HEK293 (cell line): ENCODE results near the gene NFATC3.

Experiments
- CTCF ChIA-PET: fragments of 350-600 bp; formaldehyde crosslinking; extraction: SDS; loops from one replicate; lab custom pipeline; 2021; ENCODE audit warnings: antibody characterized with exemption; lab: Yijun Ruan, JAX
- POLR2A ChIA-PET: fragments of 300-600 bp; formaldehyde crosslinking; extraction: SDS; loops from one replicate; lab custom pipeline; 2020; ENCODE audit warnings: antibody characterized with exemption, inconsistent platforms; lab: Yijun Ruan, JAX
- H3K27ac ChIP-seq: fragments of 200-500 bp; sonication (Bioruptor generic); 2 replicates; pipeline ENCODE4 v1.5.1; 2014; ENCODE audit warnings: low read depth, low read length, control low read depth, inconsistent platforms; ENCODE audit errors: extremely low read depth
- H3K36me3 ChIP-seq, 2 experiments: fragments of 200-500 bp in 1 of 2; sonication (Bioruptor generic) in 1 of 2; 1 replicate in 1 of 2; 2 replicates in 1 of 2; pipeline ENCODE4 v1.5.1; 2014 to 2017; ENCODE audit warnings: inconsistent platforms in 2 of 2, low read length in 2 of 2; ENCODE audit not compliant: control insufficient read depth in 2 of 2, insufficient read depth in 1 of 2
- H3K4me1 ChIP-seq: fragments of 200-500 bp; sonication (Bioruptor generic); 2 replicates; pipeline ENCODE4 v1.5.1; 2014; ENCODE audit warnings: mild to moderate bottlenecking, low read length, inconsistent platforms; ENCODE audit not compliant: control insufficient read depth, insufficient read depth
- H3K4me3 ChIP-seq: 2 replicates; pipeline ENCODE4 v1.5.1; 2011; ENCODE audit warnings: low read depth, mild to moderate bottlenecking, control low read depth, low read length, moderate library complexity
- H3K9me3 ChIP-seq: fragments of 200-500 bp; sonication (Bioruptor generic); 2 replicates; pipeline ENCODE4 v1.5.1; 2014; ENCODE audit warnings: low read depth, low read length, inconsistent platforms; ENCODE audit not compliant: control insufficient read depth, insufficient read depth
- KLF17 ChIP-seq: fragments of 450-650 bp; formaldehyde crosslinking; IDR thresholded peaks from 2 replicates; pipeline ENCODE4 v1.5.1; 2016; ENCODE audit warnings: missing biosample characterization, missing genetic modification characterization
- KLF9 ChIP-seq: fragments of 450-650 bp; formaldehyde crosslinking; IDR thresholded peaks from 2 replicates; pipeline ENCODE4 v1.5.1; 2016; ENCODE audit warnings: missing biosample characterization, missing genetic modification characterization, low read depth
- SCRT1 ChIP-seq: fragments of 450-650 bp; formaldehyde crosslinking; IDR thresholded peaks from 2 replicates; pipeline ENCODE4 v1.5.1; 2016; ENCODE audit warnings: missing biosample characterization, missing genetic modification characterization, borderline replicate concordance
- YY1 ChIP-seq: fragments of 450-650 bp; formaldehyde crosslinking; IDR thresholded peaks from 2 replicates; pipeline ENCODE4 v1.5.1; 2018; ENCODE audit warnings: missing biosample characterization, missing genetic modification characterization
- ZBTB6 ChIP-seq: fragments of 450-650 bp; formaldehyde crosslinking; IDR thresholded peaks from 2 replicates; pipeline ENCODE4 v1.5.1; 2017; ENCODE audit warnings: missing biosample characterization, missing genetic modification characterization
- ZNF211 ChIP-seq: fragments of 450-650 bp; formaldehyde crosslinking; IDR thresholded peaks from 2 replicates; pipeline ENCODE4 v1.5.1; 2016; ENCODE audit warnings: low read depth, missing biosample characterization, missing genetic modification characterization
- ZNF292 ChIP-seq: fragments of 450-650 bp; formaldehyde crosslinking; IDR thresholded peaks from 2 replicates; pipeline ENCODE4 v1.5.1; 2016; ENCODE audit warnings: low read depth, missing biosample characterization, missing genetic modification characterization, borderline replicate concordance
- ZNF416 ChIP-seq: fragments of 450-650 bp; formaldehyde crosslinking; IDR thresholded peaks from 2 replicates; pipeline ENCODE4 v1.5.1; 2016; ENCODE audit warnings: missing biosample characterization, missing genetic modification characterization
- ZNF513 ChIP-seq: fragments of 450-650 bp; IDR thresholded peaks from 2 replicates; pipeline ENCODE4 v1.5.1; 2018; ENCODE audit warnings: missing biosample characterization, missing genetic modification characterization
- ZNF530 ChIP-seq: fragments of 450-650 bp; formaldehyde crosslinking; IDR thresholded peaks from 2 replicates; pipeline ENCODE4 v1.5.1; 2016; ENCODE audit warnings: low read depth, missing biosample characterization, missing genetic modification characterization
- ZNF560 ChIP-seq: fragments of 450-650 bp; formaldehyde crosslinking; IDR thresholded peaks from 2 replicates; pipeline ENCODE4 v1.5.1; 2017; ENCODE audit warnings: missing biosample characterization, missing genetic modification characterization, borderline replicate concordance
- ZNF596 ChIP-seq: fragments of 450-650 bp; IDR thresholded peaks from 2 replicates; pipeline ENCODE4 v1.5.0; 2018; ENCODE audit warnings: missing biosample characterization, mild to moderate bottlenecking, missing genetic modification characterization, moderate library complexity
- ZNF639 ChIP-seq: fragments of 450-650 bp; formaldehyde crosslinking; IDR thresholded peaks from 2 replicates; pipeline ENCODE4 v1.5.1; 2016; ENCODE audit warnings: missing biosample characterization, missing genetic modification characterization
- ZNF792 ChIP-seq: fragments of 450-650 bp; formaldehyde crosslinking; IDR thresholded peaks from 2 replicates; pipeline ENCODE4 v1.5.1; 2016; ENCODE audit warnings: missing biosample characterization, missing genetic modification characterization
- ZSCAN18 ChIP-seq: fragments of 450-650 bp; formaldehyde crosslinking; IDR thresholded peaks from 2 replicates; pipeline ENCODE4 v1.5.1; 2016; ENCODE audit warnings: missing biosample characterization, missing genetic modification characterization
- TF ChIP-seq, protein P1 (sequence below): fragments of 450-650 bp; formaldehyde crosslinking; IDR thresholded peaks from 2 replicates; pipeline ENCODE4 v1.5.1; 2016; ENCODE audit warnings: missing biosample characterization, missing genetic modification characterization, borderline replicate concordance
- TF ChIP-seq, protein P2 (sequence below): IDR thresholded peaks from 2 replicates; pipeline ENCODE4 v1.6.1; 2011; ENCODE audit warnings: mild to moderate bottlenecking, low read depth, low read length, borderline replicate concordance

NFATC3 gene

GRCh38 chr16:68246121-68246520 is 161.0 kb downstream of the NFATC3 start:
- CTCF ChIA-PET: interaction anchor here (0.9 to 3.6 kb wide), 4 partner anchors 15 to 18 kb away, joined by 5 to 14 read pairs (median 6); partner anchors contain the start of gene SLC7A6
- Histone ChIP-seq H3K4me3 (peak overlapping the region; percentile 65), H3K9me3 (no peaks in the 10 kb centered on the region), H3K36me3 (peaks cover 0 to 16% of the 10 kb centered on the region in 2 experiments; a peak in 2 of 3 replicates), H3K27ac (no peak overlapping the region; the same call in 1 of the 2 replicates), H3K4me1 (0 out of 2 replicates have a peak, but pooled peaks cover 2% of the 10 kb centered on the region)
- TF ChIP-seq ZNF639 (tag by site-specific recombination): no peak
- no peak for TF ChIP-seq ZSCAN18
- TF ChIP-seq, protein P1, sequence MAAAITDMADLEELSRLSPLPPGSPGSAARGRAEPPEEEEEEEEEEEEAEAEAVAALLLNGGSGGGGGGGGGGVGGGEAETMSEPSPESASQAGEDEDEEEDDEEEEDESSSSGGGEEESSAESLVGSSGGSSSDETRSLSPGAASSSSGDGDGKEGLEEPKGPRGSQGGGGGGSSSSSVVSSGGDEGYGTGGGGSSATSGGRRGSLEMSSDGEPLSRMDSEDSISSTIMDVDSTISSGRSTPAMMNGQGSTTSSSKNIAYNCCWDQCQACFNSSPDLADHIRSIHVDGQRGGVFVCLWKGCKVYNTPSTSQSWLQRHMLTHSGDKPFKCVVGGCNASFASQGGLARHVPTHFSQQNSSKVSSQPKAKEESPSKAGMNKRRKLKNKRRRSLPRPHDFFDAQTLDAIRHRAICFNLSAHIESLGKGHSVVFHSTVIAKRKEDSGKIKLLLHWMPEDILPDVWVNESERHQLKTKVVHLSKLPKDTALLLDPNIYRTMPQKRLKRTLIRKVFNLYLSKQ (tag by site-specific recombination): no peak
- no peak for TF ChIP-seq ZNF560 (tag by site-specific recombination)
- no peak for TF ChIP-seq ZNF530
- no peak for TF ChIP-seq ZNF792
- TF ChIP-seq, protein P2, sequence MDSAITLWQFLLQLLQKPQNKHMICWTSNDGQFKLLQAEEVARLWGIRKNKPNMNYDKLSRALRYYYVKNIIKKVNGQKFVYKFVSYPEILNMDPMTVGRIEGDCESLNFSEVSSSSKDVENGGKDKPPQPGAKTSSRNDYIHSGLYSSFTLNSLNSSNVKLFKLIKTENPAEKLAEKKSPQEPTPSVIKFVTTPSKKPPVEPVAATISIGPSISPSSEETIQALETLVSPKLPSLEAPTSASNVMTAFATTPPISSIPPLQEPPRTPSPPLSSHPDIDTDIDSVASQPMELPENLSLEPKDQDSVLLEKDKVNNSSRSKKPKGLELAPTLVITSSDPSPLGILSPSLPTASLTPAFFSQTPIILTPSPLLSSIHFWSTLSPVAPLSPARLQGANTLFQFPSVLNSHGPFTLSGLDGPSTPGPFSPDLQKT: no peak
- TF ChIP-seq YY1: no peak
- no peak for TF ChIP-seq ZNF211 (tag by site-specific recombination)
- no peak for TF ChIP-seq ZNF596
- TF ChIP-seq ZNF513 (tag by site-specific recombination): no peak
- no peak for TF ChIP-seq KLF17
- no peak for TF ChIP-seq KLF9 (tag by site-specific recombination)
- TF ChIP-seq ZNF416 (tag by site-specific recombination): no peak
- TF ChIP-seq ZBTB6 (tag by site-specific recombination): no peak
- no peak for TF ChIP-seq SCRT1
- no peak for TF ChIP-seq ZNF292 (tag by site-specific recombination)
- POLR2A ChIA-PET: interaction anchor here (0.6 kb wide), 1 partner anchor 1941 kb away, joined by 8 read pairs; no protein-coding TSS in a partner anchor
